NT2/D1 (cell line): Measurements from ENCODE around the gene TCHP.
A peak's percentile ranks its signal among the peaks of the same experiment; 100 is the strongest.

ENCODE experiments used
- DNase-seq: peaks from one replicate; pipeline ENCODE4 v3.0.0-alpha.2; 2011; ENCODE audit warnings: low read depth, low spot score
- H3K27me3 ChIP-seq: 2 replicates; pipeline ENCODE4 v1.6.0; 2011; ENCODE audit warnings: mild to moderate bottlenecking; ENCODE audit not compliant: insufficient read length, insufficient read depth
- H3K36me3 ChIP-seq: 2 replicates; pipeline ENCODE4 v1.6.1; 2011; ENCODE audit warnings: mild to moderate bottlenecking, low read length, mixed read lengths; ENCODE audit not compliant: insufficient read depth, insufficient read length
- H3K4me1 ChIP-seq: 2 replicates; pipeline ENCODE4 v1.5.1; 2011; ENCODE audit not compliant: insufficient read depth, insufficient read length
- H3K4me3 ChIP-seq: 2 replicates; pipeline ENCODE4 v1.5.1; 2011; ENCODE audit warnings: low read depth; ENCODE audit not compliant: insufficient read length
- H3K9ac ChIP-seq: 2 replicates; pipeline ENCODE4 v1.6.0; 2011; ENCODE audit warnings: low read depth; ENCODE audit not compliant: insufficient read length
- H3K9me3 ChIP-seq: 2 replicates; pipeline ENCODE4 v1.5.1; 2011; ENCODE audit warnings: mild to moderate bottlenecking, low read length; ENCODE audit not compliant: insufficient read depth
- SUZ12 ChIP-seq: IDR thresholded peaks from 2 replicates; pipeline ENCODE4 v1.6.1; 2011; ENCODE audit not compliant: insufficient read length, insufficient read depth; ENCODE audit errors: extremely low read depth
- YY1 ChIP-seq: IDR thresholded peaks from 2 replicates; pipeline ENCODE4 v1.6.1; 2011; ENCODE audit not compliant: insufficient read length, insufficient read depth
- ZNF274 ChIP-seq: IDR thresholded peaks from 2 replicates; pipeline ENCODE4 v1.6.1; 2011; ENCODE audit warnings: mild to moderate bottlenecking, low read depth, low read length

The TCHP gene

DNA sequence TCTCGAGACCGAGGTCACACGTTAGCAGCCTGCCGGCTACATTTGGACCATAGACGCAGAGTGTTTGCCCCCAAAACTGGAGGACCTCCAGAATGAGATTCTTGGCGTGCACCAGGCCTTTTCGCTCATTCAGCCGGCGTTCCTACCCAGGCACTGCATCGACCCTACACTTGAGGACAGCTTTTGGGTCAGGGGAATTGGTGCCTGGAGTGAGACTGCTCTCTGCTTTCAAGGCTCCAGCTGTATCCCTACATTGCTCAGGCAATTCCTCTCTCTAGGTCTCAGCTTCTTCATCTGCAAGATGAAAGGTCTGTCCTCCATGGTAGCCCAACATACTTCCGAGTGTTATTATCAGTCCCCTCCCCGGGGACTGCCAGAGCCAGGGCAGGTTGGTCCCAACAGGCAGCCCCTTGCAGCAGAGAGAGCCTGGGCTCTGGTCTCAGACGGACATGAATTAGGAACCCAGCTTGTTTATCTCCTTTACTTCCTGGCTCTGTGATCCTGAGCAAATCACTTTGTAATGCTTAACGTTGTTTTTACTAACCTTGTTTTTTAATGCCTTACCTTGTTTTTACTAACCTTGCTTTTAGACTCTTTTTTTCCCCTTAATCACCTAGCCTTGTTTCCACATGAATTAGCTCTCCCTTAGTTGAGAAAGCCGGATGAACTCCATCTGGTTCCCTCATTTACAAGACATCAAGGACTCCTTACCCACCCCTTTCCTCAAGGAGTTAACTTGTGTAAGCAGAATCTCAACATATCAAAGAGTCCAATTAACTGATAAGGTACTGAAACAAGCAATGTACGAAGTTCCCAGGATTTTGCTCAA, 892 bp downstream of the TCHP start:
- Histone ChIP-seq H3K9ac (peak overlapping the region; percentile 86), H3K4me1 (peaks cover 3% of the 10 kb centered on the region), H3K9me3 (no peaks in the 10 kb centered on the region), H3K4me3 (peak overlapping the region; percentile 78), H3K27me3 (peaks cover 78% of the 10 kb centered on the region), H3K36me3 (peaks cover 33% of the 10 kb centered on the region)
- DNase-seq, result peak; percentile 86
- TF ChIP-seq ZNF274, result no peak
- TF ChIP-seq SUZ12, result no peak
- no peak for TF ChIP-seq YY1

DNA sequence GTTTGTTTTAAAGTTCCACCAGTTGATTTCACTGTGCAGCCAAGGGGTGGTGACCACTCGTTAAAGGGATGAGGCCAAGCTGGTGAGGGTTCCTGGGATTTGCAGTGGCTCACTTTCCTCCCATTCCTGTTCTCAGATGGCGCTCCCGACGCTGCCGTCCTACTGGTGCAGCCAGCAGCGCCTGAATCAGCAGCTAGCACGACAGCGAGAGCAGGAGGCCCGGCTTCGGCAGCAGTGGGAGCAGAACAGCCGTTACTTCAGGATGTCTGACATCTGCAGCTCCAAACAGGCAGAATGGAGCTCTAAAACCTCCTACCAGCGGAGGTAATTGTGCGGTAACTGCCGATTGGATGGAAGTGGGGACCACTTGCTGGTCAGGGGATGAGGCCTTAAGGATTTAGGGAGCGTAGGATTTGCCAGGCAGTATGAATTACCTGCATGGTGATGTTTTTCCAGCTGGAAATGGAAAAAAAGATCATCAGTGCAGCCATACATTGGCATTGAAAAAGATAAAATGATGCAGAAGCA, 2.9 kb downstream of the TCHP start:
- no peak overlapping the region for H3K4me3 ChIP-seq
- H3K36me3 ChIP-seq, result peaks cover 53% of the 10 kb centered on the region
- H3K9me3 ChIP-seq, result no peaks in the 10 kb centered on the region
- no peak overlapping the region for H3K9ac ChIP-seq
- no peak for DNase-seq
- TF ChIP-seq YY1 (no peak), SUZ12 (no peak), ZNF274 (no peak)
- peaks cover 9% of the 10 kb centered on the region for H3K4me1 ChIP-seq
- H3K27me3 ChIP-seq, result peaks cover 60% of the 10 kb centered on the region

DNA sequence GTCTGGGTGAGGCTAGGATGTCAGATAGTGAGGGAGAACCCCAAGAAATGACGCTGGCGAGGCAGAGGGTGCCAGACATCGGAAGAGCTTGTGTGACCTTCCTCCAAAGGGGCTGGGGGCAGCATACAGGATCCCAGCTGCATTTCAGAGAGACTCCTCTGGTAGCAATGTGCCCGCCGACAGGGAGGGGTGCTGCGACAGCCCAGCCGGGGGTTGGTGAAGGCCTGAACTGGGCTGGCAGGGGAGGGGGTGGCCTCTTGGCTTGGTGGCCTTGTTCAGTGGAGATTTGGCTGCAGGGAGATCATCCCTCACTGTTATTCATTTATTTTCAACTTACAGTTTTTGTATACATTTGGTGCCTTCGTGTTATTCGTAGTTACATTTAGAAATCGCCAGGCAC, 5.2 kb downstream of the TCHP start:
- Histone ChIP-seq H3K27me3 (peaks cover 41% of the 10 kb centered on the region), H3K36me3 (peaks cover 74% of the 10 kb centered on the region), H3K4me3 (no peak overlapping the region), H3K4me1 (peaks cover 9% of the 10 kb centered on the region), H3K9ac (no peak overlapping the region), H3K9me3 (no peaks in the 10 kb centered on the region)
- DNase-seq, result no peak
- TF ChIP-seq SUZ12, result no peak
- TF ChIP-seq ZNF274, result no peak
- TF ChIP-seq YY1, result no peak

DNA sequence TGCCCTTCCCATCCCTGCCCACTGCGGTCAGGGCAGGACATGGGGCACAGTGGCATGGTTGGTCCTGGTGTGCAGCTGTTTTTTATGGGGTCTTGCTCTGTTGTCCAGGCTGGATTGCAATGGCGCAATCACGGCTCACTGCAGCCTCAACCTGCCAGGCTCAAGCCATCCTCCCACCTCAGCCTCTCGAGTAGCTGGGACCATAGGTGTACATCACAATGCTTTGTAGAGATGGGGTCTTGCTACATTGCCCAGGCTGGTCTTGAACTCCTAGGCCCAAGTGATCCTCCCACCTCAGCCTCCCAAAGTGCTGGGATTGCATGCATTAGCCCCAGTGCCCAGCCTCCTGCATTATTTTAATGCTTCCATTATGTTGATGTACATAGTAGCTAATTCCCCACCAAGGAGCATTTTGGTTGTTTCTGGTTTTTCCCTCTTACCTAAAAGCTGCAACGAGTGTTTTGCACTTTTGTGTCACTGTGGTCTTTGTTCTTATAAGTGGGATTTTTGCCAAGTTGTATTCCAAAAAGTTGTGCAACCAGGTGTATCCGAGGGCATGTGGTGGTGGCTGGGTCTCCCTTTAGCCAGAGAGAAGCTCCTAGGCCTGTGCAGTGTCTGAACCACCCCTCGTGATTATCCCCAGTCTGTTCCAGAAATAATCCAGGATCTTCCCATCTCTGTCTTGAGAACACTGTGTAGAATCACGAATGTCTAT, 10.3 kb downstream of the TCHP start:
- H3K9me3 ChIP-seq, result no peaks in the 10 kb centered on the region

DNA sequence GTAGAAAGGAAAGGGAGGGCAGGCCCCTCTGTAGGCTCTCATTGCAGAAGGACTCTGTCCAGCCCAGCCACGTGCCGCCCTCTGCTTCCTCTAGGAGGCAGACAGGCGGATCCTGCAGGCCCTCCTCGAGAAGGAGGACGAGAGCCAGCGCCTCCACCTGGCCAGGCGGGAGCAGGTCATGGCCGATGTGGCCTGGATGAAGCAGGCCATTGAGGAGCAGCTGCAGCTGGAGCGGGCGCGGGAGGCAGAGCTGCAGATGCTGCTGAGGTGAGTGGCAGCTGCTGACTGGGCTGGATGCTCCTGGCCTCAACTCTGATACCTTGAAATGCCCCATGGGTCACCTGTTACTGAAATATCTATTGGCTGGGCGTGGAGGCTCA, 10.9 kb downstream of the TCHP start:
- H3K36me3 ChIP-seq, result peaks cover 95% of the 10 kb centered on the region

More for the DNA sequence above, 10.3 kb downstream of the TCHP start:
- peaks cover 95% of the 10 kb centered on the region for H3K36me3 ChIP-seq
- H3K9ac ChIP-seq, result no peak overlapping the region
- H3K4me3 ChIP-seq, result no peak overlapping the region
- H3K27me3 ChIP-seq, result peaks cover 2% of the 10 kb centered on the region
- DNase-seq, result no peak
- TF ChIP-seq YY1, result no peak
- TF ChIP-seq SUZ12, result no peak
- no peak for TF ChIP-seq ZNF274
- H3K4me1 ChIP-seq, result peaks cover 6% of the 10 kb centered on the region

DNA sequence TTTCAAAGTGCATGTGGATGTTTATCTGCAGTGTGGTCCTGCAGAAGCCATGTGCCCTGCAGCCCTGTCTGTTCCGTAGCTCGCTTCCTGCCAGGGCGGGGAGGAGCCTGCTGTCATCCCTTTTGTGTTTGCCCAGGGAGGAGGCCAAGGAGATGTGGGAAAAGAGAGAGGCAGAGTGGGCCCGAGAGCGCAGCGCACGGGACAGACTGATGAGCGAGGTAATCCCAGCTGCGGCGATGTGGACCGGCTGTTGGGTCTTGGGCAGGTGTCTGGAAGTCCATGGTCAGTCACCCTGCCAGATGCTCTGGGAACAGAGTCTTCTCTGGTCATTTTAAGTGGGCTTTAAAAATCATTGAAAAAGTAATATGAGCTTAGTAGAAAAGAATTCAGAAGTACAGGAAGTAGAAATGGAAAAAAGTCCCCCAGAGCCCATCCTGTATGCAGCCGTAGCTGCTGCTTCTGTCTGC, 12.8 kb downstream of the TCHP start:
- Histone ChIP-seq H3K9me3 (no peaks in the 10 kb centered on the region), H3K4me3 (no peak overlapping the region), H3K4me1 (no peaks in the 10 kb centered on the region), H3K36me3 (peaks cover 95% of the 10 kb centered on the region), H3K27me3 (no peaks in the 10 kb centered on the region), H3K9ac (no peak overlapping the region)
- TF ChIP-seq YY1, result no peak
- no peak for TF ChIP-seq ZNF274
- TF ChIP-seq SUZ12, result no peak
- DNase-seq, result no peak

More for the DNA sequence above, 10.9 kb downstream of the TCHP start:
- Histone ChIP-seq H3K4me3 (no peak overlapping the region), H3K4me1 (peaks cover 6% of the 10 kb centered on the region), H3K9me3 (no peaks in the 10 kb centered on the region), H3K27me3 (no peaks in the 10 kb centered on the region), H3K9ac (no peak overlapping the region)
- TF ChIP-seq YY1 (no peak), SUZ12 (no peak), ZNF274 (no peak)
- peak; percentile 82 for DNase-seq

DNA sequence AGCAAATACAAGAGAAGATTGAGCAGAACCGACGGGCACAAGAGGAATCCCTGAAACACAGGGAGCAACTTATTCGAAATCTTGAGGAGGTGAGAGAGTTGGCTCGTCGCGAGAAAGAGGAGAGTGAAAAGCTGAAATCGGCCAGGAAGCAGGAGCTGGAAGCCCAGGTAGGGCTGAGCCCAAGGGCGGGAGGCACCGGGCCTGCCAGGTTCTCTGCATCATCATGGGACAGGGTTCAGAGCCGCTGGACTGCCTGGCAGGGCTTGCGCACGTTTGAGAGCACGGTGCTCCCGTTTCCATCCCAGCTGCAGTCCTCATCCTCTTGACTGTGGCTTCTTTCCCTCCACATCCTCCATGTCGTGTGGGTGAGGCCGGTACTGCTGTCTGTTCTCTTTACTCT, 14.4 kb downstream of the TCHP start:
- DNase-seq, result no peak
- Histone ChIP-seq H3K27me3 (no peaks in the 10 kb centered on the region), H3K36me3 (peaks cover 88% of the 10 kb centered on the region), H3K9me3 (peaks cover 7% of the 10 kb centered on the region; the same call in 1 of the 2 replicates), H3K4me3 (no peak overlapping the region), H3K4me1 (no peaks in the 10 kb centered on the region), H3K9ac (no peak overlapping the region)
- TF ChIP-seq YY1 (no peak), ZNF274 (no peak), SUZ12 (no peak)
